HEK293 (cell line): ENCODE data around the gene MRPS18B.

Source experiments
- CTCF ChIA-PET: fragments of 350-600 bp; formaldehyde crosslinking; extraction: SDS; loops from one replicate; lab custom pipeline; 2021; ENCODE audit warnings: antibody characterized with exemption; lab: Yijun Ruan, JAX
- POLR2A ChIA-PET: fragments of 300-600 bp; formaldehyde crosslinking; extraction: SDS; loops from one replicate; lab custom pipeline; 2020; ENCODE audit warnings: antibody characterized with exemption, inconsistent platforms; lab: Yijun Ruan, JAX
- H3K27ac ChIP-seq: fragments of 200-500 bp; sonication (Bioruptor generic); 2 replicates; pipeline ENCODE4 v1.5.1; 2014; ENCODE audit warnings: low read depth, low read length, control low read depth, inconsistent platforms; ENCODE audit errors: extremely low read depth
- H3K36me3 ChIP-seq, 2 experiments: fragments of 200-500 bp in 1 of 2; sonication (Bioruptor generic) in 1 of 2; 1 replicate in 1 of 2; 2 replicates in 1 of 2; pipeline ENCODE4 v1.5.1; 2014 to 2017; ENCODE audit warnings: inconsistent platforms in 2 of 2, low read length in 2 of 2; ENCODE audit not compliant: control insufficient read depth in 2 of 2, insufficient read depth in 1 of 2
- H3K4me1 ChIP-seq: fragments of 200-500 bp; sonication (Bioruptor generic); 2 replicates; pipeline ENCODE4 v1.5.1; 2014; ENCODE audit warnings: mild to moderate bottlenecking, low read length, inconsistent platforms; ENCODE audit not compliant: control insufficient read depth, insufficient read depth
- H3K4me3 ChIP-seq: 2 replicates; pipeline ENCODE4 v1.5.1; 2011; ENCODE audit warnings: low read depth, mild to moderate bottlenecking, control low read depth, low read length, moderate library complexity
- H3K9me3 ChIP-seq: fragments of 200-500 bp; sonication (Bioruptor generic); 2 replicates; pipeline ENCODE4 v1.5.1; 2014; ENCODE audit warnings: low read depth, low read length, inconsistent platforms; ENCODE audit not compliant: control insufficient read depth, insufficient read depth
- GLI4 ChIP-seq: fragments of 450-650 bp; formaldehyde crosslinking; IDR thresholded peaks from 2 replicates; pipeline ENCODE4 v1.5.1; 2016; ENCODE audit warnings: missing biosample characterization, missing genetic modification characterization
- GLIS1 ChIP-seq: fragments of 450-650 bp; formaldehyde crosslinking; IDR thresholded peaks from 2 replicates; pipeline ENCODE4 v1.5.1; 2016; ENCODE audit warnings: missing biosample characterization, missing genetic modification characterization
- HOXA7 ChIP-seq: sonication (generic); formaldehyde crosslinking; IDR thresholded peaks from 2 replicates; pipeline ENCODE4 v1.8.1; 2022; ENCODE audit warnings: missing genetic modification reagents, borderline replicate concordance
- INSM2 ChIP-seq: fragments of 450-650 bp; formaldehyde crosslinking; IDR thresholded peaks from 2 replicates; pipeline ENCODE4 v1.5.1; 2016; ENCODE audit warnings: missing biosample characterization, missing genetic modification characterization
- KLF17 ChIP-seq: fragments of 450-650 bp; formaldehyde crosslinking; IDR thresholded peaks from 2 replicates; pipeline ENCODE4 v1.5.1; 2016; ENCODE audit warnings: missing biosample characterization, missing genetic modification characterization
- KLF9 ChIP-seq: fragments of 450-650 bp; formaldehyde crosslinking; IDR thresholded peaks from 2 replicates; pipeline ENCODE4 v1.5.1; 2016; ENCODE audit warnings: missing biosample characterization, missing genetic modification characterization, low read depth
- MYNN ChIP-seq: fragments of 450-650 bp; formaldehyde crosslinking; IDR thresholded peaks from 2 replicates; pipeline ENCODE4 v1.5.1; 2016; ENCODE audit warnings: missing biosample characterization, missing genetic modification characterization, borderline replicate concordance
- OSR2 ChIP-seq: fragments of 450-650 bp; formaldehyde crosslinking; IDR thresholded peaks from 2 replicates; pipeline ENCODE4 v1.5.1; 2016; ENCODE audit warnings: missing biosample characterization, missing genetic modification characterization
- PBX3 ChIP-seq: sonication (generic); formaldehyde crosslinking; IDR thresholded peaks from 2 replicates; pipeline ENCODE4 v1.8.1; 2022; ENCODE audit warnings: mild to moderate bottlenecking, moderate library complexity, missing genetic modification reagents
- SCRT2 ChIP-seq: fragments of 450-650 bp; formaldehyde crosslinking; IDR thresholded peaks from 2 replicates; pipeline ENCODE4 v1.5.1; 2016; ENCODE audit warnings: missing biosample characterization, missing genetic modification characterization
- SP3 ChIP-seq: fragments of 450-650 bp; formaldehyde crosslinking; IDR thresholded peaks from 2 replicates; pipeline ENCODE4 v1.5.1; 2016; ENCODE audit warnings: missing biosample characterization, missing genetic modification characterization
- SP7 ChIP-seq: fragments of 450-650 bp; formaldehyde crosslinking; IDR thresholded peaks from 2 replicates; pipeline ENCODE4 v1.5.1; 2016; ENCODE audit warnings: missing biosample characterization, missing genetic modification characterization
- WT1 ChIP-seq: fragments of 450-650 bp; formaldehyde crosslinking; IDR thresholded peaks from 2 replicates; pipeline ENCODE4 v1.5.1; 2016; ENCODE audit warnings: missing biosample characterization, missing genetic modification characterization
- ZBTB17 ChIP-seq: fragments of 450-650 bp; formaldehyde crosslinking; IDR thresholded peaks from 2 replicates; pipeline ENCODE4 v1.5.1; 2016; ENCODE audit warnings: missing biosample characterization, missing genetic modification characterization
- ZBTB44 ChIP-seq: fragments of 450-650 bp; IDR thresholded peaks from 2 replicates; pipeline ENCODE4 v1.5.1; 2018; ENCODE audit warnings: missing biosample characterization, mild to moderate bottlenecking, missing genetic modification characterization
- ZBTB48 ChIP-seq: fragments of 450-650 bp; formaldehyde crosslinking; IDR thresholded peaks from 2 replicates; pipeline ENCODE4 v1.5.1; 2016; ENCODE audit warnings: missing biosample characterization, missing genetic modification characterization
- ZFHX2 ChIP-seq: fragments of 450-650 bp; formaldehyde crosslinking; conservative IDR thresholded peaks from 2 replicates; pipeline ENCODE4 v1.5.1; 2016; ENCODE audit warnings: missing biosample characterization, missing genetic modification characterization
- ZFP41 ChIP-seq: fragments of 450-650 bp; formaldehyde crosslinking; IDR thresholded peaks from 2 replicates; pipeline ENCODE4 v1.5.1; 2016; ENCODE audit warnings: missing biosample characterization, missing genetic modification characterization, borderline replicate concordance
- ZNF155 ChIP-seq: fragments of 450-650 bp; formaldehyde crosslinking; IDR thresholded peaks from 2 replicates; pipeline ENCODE4 v1.5.1; 2016; ENCODE audit warnings: missing biosample characterization, missing genetic modification characterization
- ZNF211 ChIP-seq: fragments of 450-650 bp; formaldehyde crosslinking; IDR thresholded peaks from 2 replicates; pipeline ENCODE4 v1.5.1; 2016; ENCODE audit warnings: low read depth, missing biosample characterization, missing genetic modification characterization
- ZNF23 ChIP-seq: fragments of 450-650 bp; formaldehyde crosslinking; IDR thresholded peaks from 2 replicates; pipeline ENCODE4 v1.5.1; 2016; ENCODE audit warnings: missing biosample characterization, missing genetic modification characterization, borderline replicate concordance
- ZNF26 ChIP-seq: fragments of 450-650 bp; formaldehyde crosslinking; IDR thresholded peaks from 2 replicates; pipeline ENCODE4 v1.5.1; 2016; ENCODE audit warnings: missing biosample characterization, missing genetic modification characterization
- ZNF311 ChIP-seq: fragments of 450-650 bp; formaldehyde crosslinking; IDR thresholded peaks from 2 replicates; pipeline ENCODE4 v1.5.1; 2017; ENCODE audit warnings: missing biosample characterization, missing genetic modification characterization, borderline replicate concordance
- ZNF341 ChIP-seq: fragments of 450-650 bp; formaldehyde crosslinking; IDR thresholded peaks from 2 replicates; pipeline ENCODE4; 2016; ENCODE audit warnings: low read depth, missing biosample characterization, missing genetic modification characterization
- ZNF514 ChIP-seq: fragments of 450-650 bp; formaldehyde crosslinking; IDR thresholded peaks from 2 replicates; pipeline ENCODE4 v1.5.1; 2016; ENCODE audit warnings: missing biosample characterization, missing genetic modification characterization
- ZNF544 ChIP-seq: fragments of 450-650 bp; formaldehyde crosslinking; IDR thresholded peaks from 2 replicates; pipeline ENCODE4 v1.5.0; 2017; ENCODE audit warnings: missing biosample characterization, missing genetic modification characterization
- ZNF558 ChIP-seq: fragments of 450-650 bp; formaldehyde crosslinking; IDR thresholded peaks from 2 replicates; pipeline ENCODE4 v1.5.1; 2016; ENCODE audit warnings: missing biosample characterization, missing genetic modification characterization
- ZNF571 ChIP-seq: fragments of 450-650 bp; formaldehyde crosslinking; IDR thresholded peaks from 2 replicates; pipeline ENCODE4 v1.5.0; 2017; ENCODE audit warnings: missing biosample characterization, missing genetic modification characterization
- ZNF664 ChIP-seq: fragments of 450-650 bp; formaldehyde crosslinking; IDR thresholded peaks from 2 replicates; pipeline ENCODE4 v1.5.1; 2016; ENCODE audit warnings: missing biosample characterization, missing genetic modification characterization
- ZNF707 ChIP-seq: fragments of 450-650 bp; formaldehyde crosslinking; IDR thresholded peaks from 2 replicates; pipeline ENCODE4 v1.5.1; 2016; ENCODE audit warnings: missing biosample characterization, missing genetic modification characterization
- ZNF837 ChIP-seq: fragments of 450-650 bp; formaldehyde crosslinking; IDR thresholded peaks from 2 replicates; pipeline ENCODE4 v1.5.1; 2016; ENCODE audit warnings: missing biosample characterization, missing genetic modification characterization
- ZSCAN5A ChIP-seq: fragments of 450-650 bp; formaldehyde crosslinking; IDR thresholded peaks from 2 replicates; pipeline ENCODE4 v1.5.1; 2016; ENCODE audit warnings: missing biosample characterization, missing genetic modification characterization

MRPS18B gene

GRCh38 chr6:30568245-30568644 lies 49.4 kb upstream of the MRPS18B start:
- Histone ChIP-seq H3K4me3 (no peak overlapping the region), H3K4me1 (peaks cover 5% of the 10 kb centered on the region; the same call in 1 of the 2 replicates), H3K27ac (no peak overlapping the region), H3K36me3 (peaks cover 0 to 5% of the 10 kb centered on the region in 2 experiments; a peak in 1 of 3 replicates), H3K9me3 (no peaks in the 10 kb centered on the region)
- POLR2A ChIA-PET: no interaction called here
- CTCF ChIA-PET: no interaction called here
- TF ChIP-seq PBX3 (CRISPR knock-in tag) (no peak), SP3 (tag by site-specific recombination) (0 out of 2 replicates have a peak, but pooled peaks have one; percentile 43), ZNF707 (tag by site-specific recombination) (no peak), GLIS1 (tag by site-specific recombination) (0 out of 2 replicates have a peak, but pooled peaks have one; percentile 7), ZNF26 (tag by site-specific recombination) (no peak), KLF17 (peak; percentile 79), KLF9 (tag by site-specific recombination) (0 out of 2 replicates have a peak, but pooled peaks have one; percentile 15), ZNF837 (no peak), ZNF23 (tag by site-specific recombination) (no peak), ZNF155 (tag by site-specific recombination) (no peak), MYNN (tag by site-specific recombination) (no peak), SP7 (tag by site-specific recombination) (peak; percentile 89), ZFP41 (tag by site-specific recombination) (no peak), ZNF514 (no peak), ZNF664 (tag by site-specific recombination) (no peak), ZBTB48 (tag by site-specific recombination) (no peak), ZNF571 (tag by site-specific recombination) (no peak), SCRT2 (no peak), ZBTB44 (tag by site-specific recombination) (no peak), ZNF211 (tag by site-specific recombination) (no peak), HOXA7 (CRISPR knock-in tag) (no peak), ZBTB17 (peak; percentile 55), OSR2 (tag by site-specific recombination) (0 out of 2 replicates have a peak, but pooled peaks have one; percentile 49), INSM2 (0 out of 2 replicates have a peak, but pooled peaks have one; percentile 19), ZNF544 (no peak), WT1 (tag by site-specific recombination) (peak; percentile 76), ZNF311 (tag by site-specific recombination) (no peak), ZSCAN5A (tag by site-specific recombination) (no peak), ZNF341 (tag by site-specific recombination) (no peak), ZNF558 (tag by site-specific recombination) (peak; percentile 33; the same call in 1 of the 2 replicates), ZFHX2 (tag by site-specific recombination) (peak; percentile 82), GLI4 (tag by site-specific recombination) (no peak)
